GM13977 (cell line): ENCODE results near the gene CHST2.
"Not testable (repeated sequence)": the region's sequence is repeated elsewhere in the genome, so short reads cannot be mapped to it uniquely, and the experiment has no call there.

Experiments used
- DNase-seq: peaks from one replicate; pipeline ENCODE4 v3.0.0; 2012; ENCODE audit warnings: low spot score
- CTCF ChIP-seq: IDR thresholded peaks from 2 replicates; pipeline ENCODE4 v1.5.1; 2012; ENCODE audit warnings: mild to moderate bottlenecking, control low read depth; ENCODE audit not compliant: insufficient read depth; ENCODE audit errors: extremely low read depth, missing control alignments
- in situ Hi-C: fragments of 300-500 bp; cut with MboI; formaldehyde crosslinking; loops from one replicate; pipeline ENCODE4 v1.12.0; 2022; ENCODE audit warnings: low sequenced_read_pairs, low pct_unique_long_range_greater_than_20kb, mixed read lengths, inconsistent platforms; ENCODE audit not compliant: unreplicated experiment

CHST2 gene

GRCh38 chr3:143119009-143119914, at the start of gene CHST2:
CHST2 (plus strand) TSS chr3:143119771; CDS start chr3:143120817, 1,046 bp downstream.
- in situ Hi-C loops = no loop called here
- TF ChIP-seq CTCF = no peak
- DNase-seq = peak; percentile 98

GRCh38 chr3:143070977-143071551, 48.5 kb upstream of the CHST2 start:
- no peak for DNase-seq
- in situ Hi-C loops = no loop called here
- no peak for TF ChIP-seq CTCF

GRCh38 chr3:143071776-143072175, 47.8 kb upstream of the CHST2 start:
- DNase-seq = no peak
- TF ChIP-seq CTCF = no peak
- in situ Hi-C loops = no loop called here

- in situ Hi-C loops, DNase-seq: not testable (repeated sequence)
These were observed 47.1 kb upstream of the CHST2 start for GRCh38 chr3:143072298-143073020.

GRCh38 chr3:143073541-143073940, 46.0 kb upstream of the CHST2 start:
- in situ Hi-C loops = not testable (repeated sequence)

GRCh38 chr3:143073983-143074382, 45.6 kb upstream of the CHST2 start:
- DNase-seq, in situ Hi-C loops: not testable (repeated sequence)

More at GRCh38 chr3:143073541-143073940, 46.0 kb upstream of the CHST2 start:
- not testable (repeated sequence) for DNase-seq

GRCh38 chr3:143078883-143079282, 40.7 kb upstream of the CHST2 start:
- no peak for TF ChIP-seq CTCF
- DNase-seq = no peak
- in situ Hi-C loops = no loop called here

- in situ Hi-C loops = no loop called here
- TF ChIP-seq CTCF = no peak
- no peak for DNase-seq
These were observed 39.4 kb upstream of the CHST2 start for GRCh38 chr3:143080196-143080595.
